GM12872 (cell line): ENCODE measurements around the gene IRF2BPL.

Experiments used
- CTCF ChIP-seq: IDR thresholded peaks from 3 replicates; pipeline ENCODE4 v1.5.1; 2011; ENCODE audit warnings: low read depth, mild to moderate bottlenecking, low read length, moderate library complexity; ENCODE audit not compliant: insufficient read depth

IRF2BPL gene

GRCh38 chr14:77023001-77023996 lies 5.2 kb downstream of the IRF2BPL start:
- TF ChIP-seq CTCF = no peak

GRCh38 chr14:77022236-77022852 lies 6.2 kb downstream of the IRF2BPL start:
- no peak for TF ChIP-seq CTCF

GRCh38 chr14:77018785-77019184 lies 9.7 kb downstream of the IRF2BPL start:
- no peak for TF ChIP-seq CTCF

- TF ChIP-seq CTCF = no peak
Measured at GRCh38 chr14:77017666-77018065, 10.8 kb downstream of the IRF2BPL start.

GRCh38 chr14:77014734-77015133 lies 13.8 kb downstream of the IRF2BPL start:
- no peak for TF ChIP-seq CTCF

- TF ChIP-seq CTCF = no peak
Measured at GRCh38 chr14:77014004-77014604, 14.4 kb downstream of the IRF2BPL start.

- no peak for TF ChIP-seq CTCF
Measured at GRCh38 chr14:77012193-77012765, 16.2 kb downstream of the IRF2BPL start.
